Measurements from ENCODE around the gene CLDN2. TPM values are rescaled to one million over a fixed set of nuclear protein-coding genes. Genes with fewer than 3 reads are reported as not detected.

Gene CLDN2
- total RNA-seq, 1 donor from 2014 or later = not detected

GRCh38 chrX:106921637-106922036 lies 1.4 kb downstream of the CLDN2 start:
- H3K4me1 Mint-ChIP-seq = peaks cover 4% of the 10 kb centered on the region
- no peaks in the 10 kb centered on the region for H3K36me3 Mint-ChIP-seq
- no peak overlapping the region for H3K27ac Mint-ChIP-seq
- H3K27me3 Mint-ChIP-seq (ENCODE audit: low read depth) = no peaks in the 10 kb centered on the region
- TF ChIP-seq, protein P1, sequence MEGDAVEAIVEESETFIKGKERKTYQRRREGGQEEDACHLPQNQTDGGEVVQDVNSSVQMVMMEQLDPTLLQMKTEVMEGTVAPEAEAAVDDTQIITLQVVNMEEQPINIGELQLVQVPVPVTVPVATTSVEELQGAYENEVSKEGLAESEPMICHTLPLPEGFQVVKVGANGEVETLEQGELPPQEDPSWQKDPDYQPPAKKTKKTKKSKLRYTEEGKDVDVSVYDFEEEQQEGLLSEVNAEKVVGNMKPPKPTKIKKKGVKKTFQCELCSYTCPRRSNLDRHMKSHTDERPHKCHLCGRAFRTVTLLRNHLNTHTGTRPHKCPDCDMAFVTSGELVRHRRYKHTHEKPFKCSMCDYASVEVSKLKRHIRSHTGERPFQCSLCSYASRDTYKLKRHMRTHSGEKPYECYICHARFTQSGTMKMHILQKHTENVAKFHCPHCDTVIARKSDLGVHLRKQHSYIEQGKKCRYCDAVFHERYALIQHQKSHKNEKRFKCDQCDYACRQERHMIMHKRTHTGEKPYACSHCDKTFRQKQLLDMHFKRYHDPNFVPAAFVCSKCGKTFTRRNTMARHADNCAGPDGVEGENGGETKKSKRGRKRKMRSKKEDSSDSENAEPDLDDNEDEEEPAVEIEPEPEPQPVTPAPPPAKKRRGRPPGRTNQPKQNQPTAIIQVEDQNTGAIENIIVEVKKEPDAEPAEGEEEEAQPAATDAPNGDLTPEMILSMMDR (IDR thresholded peaks at IDR 0.05; ENCODE audit: unreplicated experiment) = no peak
- H3K4me3 Mint-ChIP-seq = no peak overlapping the region
- DNase-seq (ENCODE audit: low spot score in 2 of 2, unreplicated experiment in 2 of 2) = no peak
- H3K9me3 Mint-ChIP-seq = peaks cover 12% of the 10 kb centered on the region

GRCh38 chrX:106927023-106927422 lies 6.8 kb downstream of the CLDN2 start:
- Mint-ChIP-seq H3K27me3 (ENCODE audit: low read depth) (no peaks in the 10 kb centered on the region), H3K4me3 (no peak overlapping the region), H3K27ac (no peak overlapping the region)

GRCh38 chrX:106927700-106928099 lies 7.5 kb downstream of the CLDN2 start:
- Mint-ChIP-seq H3K36me3 (no peaks in the 10 kb centered on the region), H3K4me1 (peaks cover 2% of the 10 kb centered on the region), H3K27ac (no peak overlapping the region), H3K27me3 (ENCODE audit: low read depth) (no peaks in the 10 kb centered on the region), H3K4me3 (no peak overlapping the region), H3K9me3 (no peaks in the 10 kb centered on the region)
- no peak for DNase-seq (ENCODE audit: low spot score in 2 of 2, unreplicated experiment in 2 of 2)
- TF ChIP-seq, protein P1 (IDR thresholded peaks at IDR 0.05; ENCODE audit: unreplicated experiment) = no peak

More at GRCh38 chrX:106927023-106927422, 6.8 kb downstream of the CLDN2 start:
- H3K9me3 Mint-ChIP-seq = no peaks in the 10 kb centered on the region
- no peak for DNase-seq (ENCODE audit: low spot score in 2 of 2, unreplicated experiment in 2 of 2)
- H3K36me3 Mint-ChIP-seq = no peaks in the 10 kb centered on the region
- H3K4me1 Mint-ChIP-seq = no peaks in the 10 kb centered on the region
- TF ChIP-seq, protein P1 (IDR thresholded peaks at IDR 0.05; ENCODE audit: unreplicated experiment) = no peak

GRCh38 chrX:106928227-106928626 lies 8.0 kb downstream of the CLDN2 start:
- DNase-seq (ENCODE audit: low spot score in 2 of 2, unreplicated experiment in 2 of 2) = no peak
- no peaks in the 10 kb centered on the region for H3K36me3 Mint-ChIP-seq
- H3K27ac Mint-ChIP-seq = no peak overlapping the region
- H3K4me3 Mint-ChIP-seq = no peak overlapping the region
- H3K27me3 Mint-ChIP-seq (ENCODE audit: low read depth) = no peaks in the 10 kb centered on the region
- TF ChIP-seq, protein P1 (IDR thresholded peaks at IDR 0.05; ENCODE audit: unreplicated experiment) = no peak
- peaks cover 5% of the 10 kb centered on the region for H3K4me1 Mint-ChIP-seq
- H3K9me3 Mint-ChIP-seq = no peaks in the 10 kb centered on the region

GRCh38 chrX:106931831-106932491 lies 11.8 kb downstream of the CLDN2 start:
- Mint-ChIP-seq H3K9me3 (no peaks in the 10 kb centered on the region), H3K4me1 (peaks cover 5% of the 10 kb centered on the region), H3K27ac (no peak overlapping the region), H3K36me3 (no peaks in the 10 kb centered on the region), H3K4me3 (no peak overlapping the region), H3K27me3 (ENCODE audit: low read depth) (no peaks in the 10 kb centered on the region)
- no peak for DNase-seq (ENCODE audit: low spot score in 2 of 2, unreplicated experiment in 2 of 2)
- TF ChIP-seq, protein P1 (IDR thresholded peaks at IDR 0.05; ENCODE audit: unreplicated experiment) = no peak
